Sigmoid colon (tissue), 4 donors: ENCODE results near the gene OXCT1.

ENCODE experiments used
- EP300 ChIP-seq, 4 donors: sonication (generic); formaldehyde crosslinking; IDR thresholded peaks; one replicate each; pipeline ENCODE4 v1.6.1; 2017; ENCODE audit warnings: antibody characterized with exemption in 4 of 4
- POLR2A ChIP-seq, 2 donors: fragments of 450-650 bp; IDR thresholded peaks; one replicate each; pipeline ENCODE4 v1.6.1; 2016; ENCODE audit warnings: antibody characterized with exemption in 2 of 2, mild to moderate bottlenecking in 2 of 2, moderate library complexity in 2 of 2
- TF ChIP-seq, protein P1 (sequence below), 4 experiments: fragments of 450-650 bp in 3 of 4; fragments of 200-600 bp in 1 of 4; IDR thresholded peaks; one replicate each; pipeline ENCODE4 v1.5.1; 2016 to 2019; ENCODE audit warnings: antibody characterized with exemption in 4 of 4, mild to moderate bottlenecking in 3 of 4, moderate library complexity in 2 of 4

GRCh38 chr5:41778410-41778809 is 91.8 kb downstream of the OXCT1 start:
- TF ChIP-seq, protein P1, sequence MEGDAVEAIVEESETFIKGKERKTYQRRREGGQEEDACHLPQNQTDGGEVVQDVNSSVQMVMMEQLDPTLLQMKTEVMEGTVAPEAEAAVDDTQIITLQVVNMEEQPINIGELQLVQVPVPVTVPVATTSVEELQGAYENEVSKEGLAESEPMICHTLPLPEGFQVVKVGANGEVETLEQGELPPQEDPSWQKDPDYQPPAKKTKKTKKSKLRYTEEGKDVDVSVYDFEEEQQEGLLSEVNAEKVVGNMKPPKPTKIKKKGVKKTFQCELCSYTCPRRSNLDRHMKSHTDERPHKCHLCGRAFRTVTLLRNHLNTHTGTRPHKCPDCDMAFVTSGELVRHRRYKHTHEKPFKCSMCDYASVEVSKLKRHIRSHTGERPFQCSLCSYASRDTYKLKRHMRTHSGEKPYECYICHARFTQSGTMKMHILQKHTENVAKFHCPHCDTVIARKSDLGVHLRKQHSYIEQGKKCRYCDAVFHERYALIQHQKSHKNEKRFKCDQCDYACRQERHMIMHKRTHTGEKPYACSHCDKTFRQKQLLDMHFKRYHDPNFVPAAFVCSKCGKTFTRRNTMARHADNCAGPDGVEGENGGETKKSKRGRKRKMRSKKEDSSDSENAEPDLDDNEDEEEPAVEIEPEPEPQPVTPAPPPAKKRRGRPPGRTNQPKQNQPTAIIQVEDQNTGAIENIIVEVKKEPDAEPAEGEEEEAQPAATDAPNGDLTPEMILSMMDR (IDR thresholded peaks at IDR 0.05), result no peak
- no peak for TF ChIP-seq EP300 (IDR thresholded peaks at IDR 0.05)
- TF ChIP-seq POLR2A (IDR thresholded peaks at IDR 0.05), result no peak
